ENCODE results near the gene MAFF. TPM values are rescaled to one million over a fixed set of nuclear protein-coding genes. Genes with fewer than 3 reads are reported as not detected.
A peak's percentile ranks its signal among the peaks of the same experiment; 100 is the strongest.

The MAFF gene
- total and polyA plus RNA-seq, 7 experiments from 2014 or later, result 1.6 to 72.6 (median 5.1) TPM

DNA sequence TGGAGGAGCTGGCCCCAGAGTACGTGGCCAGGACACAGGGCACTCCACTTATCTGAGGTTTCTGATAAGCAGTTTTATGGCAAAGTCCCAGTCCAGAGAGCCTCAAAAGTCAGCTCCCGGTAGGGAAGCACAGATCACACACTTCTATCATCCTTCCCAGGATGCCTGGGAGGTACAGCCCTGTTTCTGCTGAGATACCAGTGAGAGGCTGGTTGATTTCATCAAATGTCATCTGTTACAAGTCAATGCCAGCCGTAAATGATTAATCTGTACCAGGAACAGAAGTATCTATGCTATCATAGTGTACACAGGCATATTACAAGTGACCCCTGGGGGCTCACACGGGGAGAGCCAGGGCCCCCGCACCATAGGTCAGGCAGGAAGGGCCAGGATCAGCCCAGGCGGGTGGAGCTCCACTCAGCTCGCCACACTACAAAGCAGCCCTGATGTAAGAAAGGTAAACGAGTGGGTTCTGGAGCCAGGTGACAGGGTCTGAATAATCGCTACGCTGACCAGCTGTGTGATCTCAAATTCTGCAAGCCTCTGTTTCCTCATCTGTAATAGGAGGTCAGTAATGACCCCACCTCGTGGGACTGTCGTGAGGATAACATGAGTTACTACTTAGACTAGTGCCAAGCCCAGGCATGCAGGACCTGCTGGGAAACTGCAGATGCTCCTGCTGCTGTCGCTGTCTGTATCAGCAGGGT lies 37.8 kb upstream of the MAFF start:
- H3K4me3 ChIP-seq (ENCODE audit: low read length), result no peak overlapping the region
- H3K4me1 Mint-ChIP-seq, result peaks cover 15 to 22% (median 21%) of the 10 kb centered on the region in 7 donors
- DNase-seq, result no peak
- H3K27ac Mint-ChIP-seq, result no peak overlapping the region
- intact Hi-C loops (cut with micrococcal nuclease), result no loop called here
- H3K36me3 ChIP-seq (ENCODE audit: control insufficient read depth in 2 of 3, insufficient read depth in 3 of 3, low read length in 3 of 3), result peaks cover 0 to 43% (median 3%) of the 10 kb centered on the region in 3 experiments
- H3K27me3 ChIP-seq (ENCODE audit: control insufficient read depth in 2 of 2, insufficient read depth in 2 of 2, low read length in 2 of 2), result no peaks in the 10 kb centered on the region
- ATAC-seq, result no peak
- H3K27me3 Mint-ChIP-seq, result no peaks in the 10 kb centered on the region
- no peaks in the 10 kb centered on the region for H3K9me3 ChIP-seq (ENCODE audit: control insufficient read depth in 2 of 3, low read length in 3 of 3)
- H3K4me1 ChIP-seq (ENCODE audit: control insufficient read depth in 2 of 2, insufficient read depth in 2 of 2, low read length in 2 of 2), result no peaks in the 10 kb centered on the region
- ChIA-PET CTCF (no interaction called here), POLR2A (interaction anchor here (0.6 kb wide), 1 partner anchor 123 kb away, joined by 7 read pairs; no protein-coding TSS in a partner anchor)
- peaks cover 12 to 61% (median 38%) of the 10 kb centered on the region in 5 donors for H3K36me3 Mint-ChIP-seq
- no peaks in the 10 kb centered on the region for H3K9me3 Mint-ChIP-seq
- no peak overlapping the region for H3K27ac ChIP-seq (ENCODE audit: low read depth, low read length)
- no peak overlapping the region for H3K4me3 Mint-ChIP-seq

DNA sequence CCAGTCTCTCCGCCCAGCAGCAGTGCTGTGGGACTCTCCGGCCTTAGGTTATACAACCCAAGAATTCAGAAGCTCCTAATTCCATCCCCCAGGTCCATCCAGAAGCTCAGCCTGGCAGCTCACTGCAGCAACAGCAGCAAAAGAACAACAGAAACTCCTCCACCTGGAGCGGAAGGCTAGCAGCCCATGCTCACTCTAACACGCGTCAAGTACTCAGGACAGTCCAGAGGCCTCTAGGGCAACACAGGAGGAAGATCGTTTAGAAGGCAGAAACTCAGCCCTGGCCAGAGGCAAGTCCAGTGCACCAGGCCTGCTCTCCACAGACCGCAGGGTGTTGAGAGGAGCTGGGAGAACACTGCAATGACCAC lies 37.3 kb upstream of the MAFF start:
- intact Hi-C loops (cut with micrococcal nuclease), result no loop called here
- no peaks in the 10 kb centered on the region for H3K9me3 Mint-ChIP-seq
- H3K4me3 ChIP-seq (ENCODE audit: low read length), result no peak overlapping the region
- H3K27ac Mint-ChIP-seq, result no peak overlapping the region
- no peak for ATAC-seq
- ChIA-PET POLR2A (interaction anchor here (0.6 kb wide), 1 partner anchor 122 kb away, joined by 7 read pairs; no protein-coding TSS in a partner anchor), CTCF (no interaction called here)
- peaks cover 12 to 63% (median 38%) of the 10 kb centered on the region in 5 donors for H3K36me3 Mint-ChIP-seq
- no peak overlapping the region for H3K4me3 Mint-ChIP-seq
- no peaks in the 10 kb centered on the region for H3K4me1 ChIP-seq (ENCODE audit: control insufficient read depth in 2 of 2, insufficient read depth in 2 of 2, low read length in 2 of 2)
- H3K27me3 Mint-ChIP-seq, result no peaks in the 10 kb centered on the region
- H3K27ac ChIP-seq (ENCODE audit: low read depth, low read length), result no peak overlapping the region
- H3K9me3 ChIP-seq (ENCODE audit: control insufficient read depth in 2 of 3, low read length in 3 of 3), result no peaks in the 10 kb centered on the region
- no peak for DNase-seq
- H3K4me1 Mint-ChIP-seq, result peaks cover 15 to 22% (median 20%) of the 10 kb centered on the region in 7 donors
- H3K27me3 ChIP-seq (ENCODE audit: control insufficient read depth in 2 of 2, insufficient read depth in 2 of 2, low read length in 2 of 2), result no peaks in the 10 kb centered on the region
- peaks cover 0 to 49% (median 3%) of the 10 kb centered on the region in 3 experiments for H3K36me3 ChIP-seq (ENCODE audit: control insufficient read depth in 2 of 3, insufficient read depth in 3 of 3, low read length in 3 of 3)

DNA sequence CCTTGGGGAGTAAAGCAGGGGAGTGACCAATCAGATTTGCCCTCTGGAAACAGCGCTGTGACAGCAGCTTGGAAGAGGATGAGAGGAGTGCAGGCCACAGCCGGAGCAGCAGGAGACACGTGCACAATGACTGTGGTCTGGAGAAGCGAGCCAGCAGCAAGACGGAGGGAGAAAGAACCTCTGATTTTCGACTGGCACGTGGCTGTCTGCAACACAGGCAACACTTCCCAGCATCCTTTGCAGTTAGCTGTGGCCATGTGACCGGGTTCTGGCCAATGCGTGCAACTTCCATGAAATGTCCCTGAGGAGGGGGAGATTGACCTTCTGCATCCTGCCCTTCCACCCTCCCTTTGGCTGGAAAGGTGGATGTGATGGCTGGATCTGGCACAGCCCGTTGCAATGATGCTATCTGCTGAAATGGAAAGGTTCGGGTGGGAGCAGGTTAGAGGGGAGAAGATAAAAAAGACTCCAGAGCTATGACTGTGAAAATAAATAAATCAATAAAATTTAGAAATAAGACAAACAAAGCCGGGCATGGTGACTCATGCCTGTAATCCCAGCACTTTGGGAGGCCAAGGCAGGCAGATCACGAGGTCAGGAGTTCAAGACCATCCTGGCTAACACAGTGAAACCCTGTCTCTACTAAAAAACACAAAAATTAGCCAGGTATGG lies 35.7 kb upstream of the MAFF start:
- ATAC-seq (no peak), DNase-seq (no peak)
- no peak overlapping the region for H3K27ac ChIP-seq (ENCODE audit: low read depth, low read length)
- CTCF ChIA-PET, result no interaction called here
- POLR2A ChIA-PET, result no interaction called here
- Mint-ChIP-seq H3K4me3 (no peak overlapping the region), H3K27ac (peak overlapping the region in 1 of 9 donors; percentile 11), H3K9me3 (no peaks in the 10 kb centered on the region), H3K36me3 (peaks cover 12 to 63% (median 28%) of the 10 kb centered on the region in 5 donors), H3K4me1 (peaks cover 9 to 24% (median 15%) of the 10 kb centered on the region in 7 donors), H3K27me3 (no peaks in the 10 kb centered on the region)
- intact Hi-C loops (cut with micrococcal nuclease), result no loop called here
- H3K36me3 ChIP-seq (ENCODE audit: control insufficient read depth in 2 of 3, insufficient read depth in 3 of 3, low read length in 3 of 3), result peaks cover 0 to 51% (median 3%) of the 10 kb centered on the region in 3 experiments
- no peaks in the 10 kb centered on the region for H3K9me3 ChIP-seq (ENCODE audit: control insufficient read depth in 2 of 3, low read length in 3 of 3)
- no peaks in the 10 kb centered on the region for H3K4me1 ChIP-seq (ENCODE audit: control insufficient read depth in 2 of 2, insufficient read depth in 2 of 2, low read length in 2 of 2)
- no peak overlapping the region for H3K4me3 ChIP-seq (ENCODE audit: low read length)
- H3K27me3 ChIP-seq (ENCODE audit: control insufficient read depth in 2 of 2, insufficient read depth in 2 of 2, low read length in 2 of 2), result no peaks in the 10 kb centered on the region

DNA sequence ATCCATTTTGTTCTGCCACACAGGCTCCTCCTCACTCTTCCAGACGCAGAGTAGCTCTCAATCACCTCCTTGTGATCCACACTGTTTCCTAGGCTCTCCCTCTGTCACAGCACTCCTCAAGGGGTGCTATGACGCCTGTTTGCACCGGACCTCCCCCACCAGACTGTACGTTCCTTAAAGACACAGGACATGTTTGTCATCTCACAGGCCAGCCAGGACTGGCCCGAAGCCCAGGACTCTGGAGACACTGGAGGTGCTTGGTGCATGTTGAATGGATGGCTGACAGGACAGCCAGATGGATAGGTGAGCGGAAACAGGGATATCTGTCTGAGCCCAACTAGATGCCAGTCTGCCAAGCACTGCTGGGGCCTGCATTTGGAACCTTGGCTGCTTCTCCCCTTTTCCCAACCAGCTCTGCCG lies 33.8 kb upstream of the MAFF start:
- ChIA-PET CTCF (no interaction called here), POLR2A (interaction anchor here (1.1 kb wide), 1 partner anchor 8 kb away, joined by 6 read pairs; no protein-coding TSS in a partner anchor)
- no peaks in the 10 kb centered on the region for H3K27me3 ChIP-seq (ENCODE audit: control insufficient read depth in 2 of 2, insufficient read depth in 2 of 2, low read length in 2 of 2)
- DNase-seq (no peak), ATAC-seq (no peak)
- no peaks in the 10 kb centered on the region for H3K27me3 Mint-ChIP-seq
- H3K4me1 ChIP-seq (ENCODE audit: control insufficient read depth in 2 of 2, insufficient read depth in 2 of 2, low read length in 2 of 2), result peaks cover 0 to 7% of the 10 kb centered on the region in 2 donors
- peaks cover 8 to 21% (median 16%) of the 10 kb centered on the region in 7 donors for H3K4me1 Mint-ChIP-seq
- H3K4me3 Mint-ChIP-seq, result no peak overlapping the region
- intact Hi-C loops (cut with micrococcal nuclease), result no loop called here
- H3K9me3 Mint-ChIP-seq, result no peaks in the 10 kb centered on the region
- no peaks in the 10 kb centered on the region for H3K9me3 ChIP-seq (ENCODE audit: control insufficient read depth in 2 of 3, low read length in 3 of 3)
- H3K36me3 Mint-ChIP-seq, result peaks cover 9 to 57% (median 20%) of the 10 kb centered on the region in 5 donors
- peaks cover 0 to 51% (median 3%) of the 10 kb centered on the region in 3 experiments for H3K36me3 ChIP-seq (ENCODE audit: control insufficient read depth in 2 of 3, insufficient read depth in 3 of 3, low read length in 3 of 3)
- H3K4me3 ChIP-seq (ENCODE audit: low read length), result no peak overlapping the region
- H3K27ac ChIP-seq (ENCODE audit: low read depth, low read length), result no peak overlapping the region
- H3K27ac Mint-ChIP-seq, result no peak overlapping the region

DNA sequence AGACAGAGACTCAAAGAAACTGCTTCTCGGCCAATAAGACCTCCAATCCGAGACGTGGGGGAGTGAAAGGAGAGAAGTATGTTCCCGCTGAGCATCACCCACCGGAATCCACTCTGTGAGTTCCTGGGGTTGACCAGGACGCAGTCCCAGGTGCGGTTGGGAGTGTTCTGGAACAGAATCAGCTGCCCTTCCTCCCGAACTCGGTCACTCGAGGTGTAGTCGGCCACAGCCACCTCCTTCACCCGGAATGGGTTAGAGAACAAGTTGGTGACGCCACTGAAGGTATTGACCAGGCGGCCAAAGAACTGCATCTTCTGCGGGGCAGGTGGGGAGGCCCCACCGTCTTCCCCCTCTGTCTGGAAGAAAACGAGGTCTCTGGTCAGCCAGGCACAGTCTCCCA lies 32.7 kb upstream of the MAFF start:
- peaks cover 9 to 52% (median 13%) of the 10 kb centered on the region in 5 donors for H3K36me3 Mint-ChIP-seq
- CTCF ChIA-PET, result no interaction called here
- ATAC-seq, result no peak

DNA sequence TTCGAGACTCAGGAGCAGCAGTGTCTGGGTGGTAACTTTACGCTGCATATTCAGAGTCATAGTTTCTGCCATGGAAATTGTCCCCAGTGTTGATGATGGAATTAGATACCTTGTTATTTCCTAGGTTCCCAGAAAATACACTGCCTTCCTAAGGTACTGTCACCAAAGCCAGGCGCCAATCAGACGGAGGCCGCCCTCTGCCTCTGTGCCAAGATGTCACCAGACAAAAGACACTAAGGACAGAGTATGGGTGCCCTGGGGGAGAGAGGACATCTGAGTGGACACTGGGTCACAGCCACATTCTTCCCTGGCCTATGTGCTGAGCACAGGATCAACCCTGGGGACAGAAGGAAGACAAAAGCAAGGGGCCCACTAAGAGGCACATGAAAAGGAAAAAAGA lies 31.3 kb upstream of the MAFF start:
- POLR2A ChIA-PET, result no interaction called here
- intact Hi-C loops (cut with micrococcal nuclease), result no loop called here
- ATAC-seq (no peak), DNase-seq (no peak)
- H3K4me1 ChIP-seq (ENCODE audit: control insufficient read depth in 2 of 2, insufficient read depth in 2 of 2, low read length in 2 of 2), result peaks cover 1 to 11% of the 10 kb centered on the region in 2 donors
- no peak overlapping the region for H3K4me3 ChIP-seq (ENCODE audit: low read length)
- H3K4me1 Mint-ChIP-seq, result peaks cover 15 to 29% (median 23%) of the 10 kb centered on the region in 7 donors
- peaks cover 0 to 33% (median 0%) of the 10 kb centered on the region in 3 experiments for H3K36me3 ChIP-seq (ENCODE audit: control insufficient read depth in 2 of 3, insufficient read depth in 3 of 3, low read length in 3 of 3)
- no peak overlapping the region for H3K27ac ChIP-seq (ENCODE audit: low read depth, low read length)
- H3K27me3 Mint-ChIP-seq, result no peaks in the 10 kb centered on the region
- CTCF ChIA-PET, result no interaction called here
- H3K9me3 ChIP-seq (ENCODE audit: control insufficient read depth in 2 of 3, low read length in 3 of 3), result no peaks in the 10 kb centered on the region
- no peaks in the 10 kb centered on the region for H3K27me3 ChIP-seq (ENCODE audit: control insufficient read depth in 2 of 2, insufficient read depth in 2 of 2, low read length in 2 of 2)
- H3K9me3 Mint-ChIP-seq, result no peaks in the 10 kb centered on the region
- no peak overlapping the region for H3K27ac Mint-ChIP-seq
- H3K36me3 Mint-ChIP-seq, result peaks cover 4 to 39% (median 11%) of the 10 kb centered on the region in 5 donors
- H3K4me3 Mint-ChIP-seq, result no peak overlapping the region

More for the DNA sequence above, 32.7 kb upstream of the MAFF start:
- no peak for DNase-seq
- H3K27ac ChIP-seq (ENCODE audit: low read depth, low read length), result no peak overlapping the region
- POLR2A ChIA-PET, result no interaction called here
- H3K9me3 ChIP-seq (ENCODE audit: control insufficient read depth in 2 of 3, low read length in 3 of 3), result no peaks in the 10 kb centered on the region
- Mint-ChIP-seq H3K9me3 (no peaks in the 10 kb centered on the region), H3K4me1 (peaks cover 8 to 25% (median 21%) of the 10 kb centered on the region in 7 donors), H3K27me3 (no peaks in the 10 kb centered on the region), H3K4me3 (no peak overlapping the region), H3K27ac (no peak overlapping the region)
- no peak overlapping the region for H3K4me3 ChIP-seq (ENCODE audit: low read length)
- peaks cover 0 to 11% of the 10 kb centered on the region in 2 donors for H3K4me1 ChIP-seq (ENCODE audit: control insufficient read depth in 2 of 2, insufficient read depth in 2 of 2, low read length in 2 of 2)
- H3K27me3 ChIP-seq (ENCODE audit: control insufficient read depth in 2 of 2, insufficient read depth in 2 of 2, low read length in 2 of 2), result no peaks in the 10 kb centered on the region
- peaks cover 0 to 46% (median 3%) of the 10 kb centered on the region in 3 experiments for H3K36me3 ChIP-seq (ENCODE audit: control insufficient read depth in 2 of 3, insufficient read depth in 3 of 3, low read length in 3 of 3)
- intact Hi-C loops (cut with micrococcal nuclease), result no loop called here

All from naive thymus-derived CD4-positive, alpha-beta T cell (primary cell).